GM19328 (cell line): ENCODE results near the gene PLA2G2A.
"Not testable (repeated sequence)": the region's sequence is repeated elsewhere in the genome, so short reads cannot be mapped to it uniquely, and the experiment has no call there.

Experiments
- ATAC-seq: cut with Tn5 transposase; IDR thresholded peaks from one replicate; pipeline ENCODE4 v1.9.1; 2021; ENCODE audit warnings: mild to moderate bottlenecking, moderate library complexity; ENCODE audit not compliant: unreplicated experiment

The PLA2G2A gene

GRCh38 chr1:19979494-19979977 lies at the start of gene PLA2G2A:
Gene PLA2G2A, minus strand, starts transcription at chr1:19979618. Its CDS starts 845 bp downstream, at chr1:19978773.
- ATAC-seq = no peak

- no peak for ATAC-seq
These were observed 49.3 kb upstream of the PLA2G2A start for GRCh38 chr1:20028726-20029125.

- no peak for ATAC-seq
These were observed 48.7 kb upstream of the PLA2G2A start for GRCh38 chr1:20028125-20028524.

- ATAC-seq = no peak
These were observed 38.3 kb upstream of the PLA2G2A start for GRCh38 chr1:20017741-20018140.

- no peak for ATAC-seq
These were observed 34.7 kb upstream of the PLA2G2A start for GRCh38 chr1:20014153-20014552.

- ATAC-seq = no peak
These were observed 30.6 kb upstream of the PLA2G2A start for GRCh38 chr1:20010016-20010415.

- no peak for ATAC-seq
These were observed 29.8 kb upstream of the PLA2G2A start for GRCh38 chr1:20009212-20009611.

- no peak for ATAC-seq
These were observed 29.0 kb upstream of the PLA2G2A start for GRCh38 chr1:20008391-20008841.

- not testable (repeated sequence) for ATAC-seq
These were observed 19.4 kb upstream of the PLA2G2A start for GRCh38 chr1:19998823-19999222.

- ATAC-seq = no peak
These were observed 11.3 kb upstream of the PLA2G2A start for GRCh38 chr1:19990689-19991088.

- not testable (repeated sequence) for ATAC-seq
These were observed 10.8 kb upstream of the PLA2G2A start for GRCh38 chr1:19990182-19990582.

GRCh38 chr1:19988267-19989006 lies 9.0 kb upstream of the PLA2G2A start:
- no peak for ATAC-seq

- ATAC-seq = no peak
These were observed 8.3 kb upstream of the PLA2G2A start for GRCh38 chr1:19987719-19988118.

GRCh38 chr1:19984409-19985016 lies 5.1 kb upstream of the PLA2G2A start:
- ATAC-seq = not testable (repeated sequence)

- ATAC-seq = no peak
These were observed 2.3 kb upstream of the PLA2G2A start for GRCh38 chr1:19981507-19982312.

GRCh38 chr1:19981170-19981506 lies 1.7 kb upstream of the PLA2G2A start:
- ATAC-seq = no peak

- no peak for ATAC-seq
These were observed 896 bp upstream of the PLA2G2A start for GRCh38 chr1:19980314-19980713.

- ATAC-seq = no peak
These were observed 1.3 kb downstream of the PLA2G2A start for GRCh38 chr1:19978143-19978542.

- ATAC-seq = no peak
These were observed 3.0 kb downstream of the PLA2G2A start for GRCh38 chr1:19976317-19977003.

GRCh38 chr1:19975423-19976193 lies 3.8 kb downstream of the PLA2G2A start:
- ATAC-seq = no peak
